Measurements from ENCODE around the gene CASP8.

The CASP8 gene

DNA sequence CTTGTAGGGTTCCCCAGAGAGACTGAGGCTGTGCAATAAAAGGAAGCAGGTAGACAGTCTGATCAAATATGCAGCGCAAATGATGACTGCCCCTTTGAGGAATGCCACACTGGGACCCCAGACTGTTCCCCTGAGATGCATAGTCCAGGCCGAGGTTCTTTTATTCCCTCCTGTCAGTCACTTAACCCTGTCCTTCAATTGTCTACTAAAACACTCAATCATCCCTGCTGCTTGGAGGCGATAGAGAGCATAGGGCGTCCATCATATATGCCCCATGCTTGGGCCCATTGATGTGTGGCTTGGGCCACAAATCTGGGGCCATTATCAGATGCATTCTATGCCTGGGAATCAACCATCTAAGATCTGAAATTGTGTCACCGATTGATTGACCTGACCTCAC is 15.5 kb upstream of the CASP8 start:
- H3K27me3 ChIP-seq (ENCODE audit: control insufficient read depth, insufficient read depth, low read length) = no peaks in the 10 kb centered on the region
- no peak overlapping the region for H3K4me3 ChIP-seq (ENCODE audit: low read length)
- no CpG with 5 or more reads among the region's 5 CpGs for WGBS (ENCODE audit: insufficient coverage, insufficient read length)
- DNase-seq (ENCODE audit: low read depth, low spot score) = no peak
- no peak overlapping the region for H3K27ac ChIP-seq (ENCODE audit: low read length)
- H3K36me3 ChIP-seq (ENCODE audit: control insufficient read depth, insufficient read depth, low read length) = no peaks in the 10 kb centered on the region
- H3K9me3 ChIP-seq (ENCODE audit: control insufficient read depth, insufficient read depth, low read length) = no peaks in the 10 kb centered on the region
- peaks cover 3% of the 10 kb centered on the region; the same call in 1 of the 2 replicates for H3K4me1 ChIP-seq (ENCODE audit: control insufficient read depth, insufficient read depth, low read length)

DNA sequence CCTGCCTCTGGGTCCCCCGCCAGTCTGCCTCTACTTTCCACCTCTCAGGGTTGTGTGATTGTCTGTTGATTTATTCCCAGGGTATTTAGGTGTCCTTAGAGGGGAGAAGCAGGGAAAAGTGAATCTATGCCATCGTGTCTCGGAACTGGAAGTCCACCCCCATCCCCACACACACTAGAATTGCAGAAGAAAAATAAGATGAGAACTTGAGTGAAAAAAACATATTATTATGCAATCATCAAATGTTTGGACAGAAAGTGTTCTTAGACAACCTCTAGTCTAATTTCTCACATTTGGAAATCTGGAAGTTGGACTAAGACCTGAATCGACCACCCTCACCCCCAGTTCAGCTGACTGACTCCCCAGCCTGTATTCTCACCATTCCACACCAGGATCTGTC is 14.1 kb upstream of the CASP8 start:
- DNase-seq (ENCODE audit: low read depth, low spot score) = no peak
- peaks cover 3% of the 10 kb centered on the region; the same call in 1 of the 2 replicates for H3K4me1 ChIP-seq (ENCODE audit: control insufficient read depth, insufficient read depth, low read length)
- no peak overlapping the region for H3K27ac ChIP-seq (ENCODE audit: low read length)
- no peaks in the 10 kb centered on the region for H3K9me3 ChIP-seq (ENCODE audit: control insufficient read depth, insufficient read depth, low read length)
- no CpG with 5 or more reads among the region's 4 CpGs for WGBS (ENCODE audit: insufficient coverage, insufficient read length)
- H3K27me3 ChIP-seq (ENCODE audit: control insufficient read depth, insufficient read depth, low read length) = no peaks in the 10 kb centered on the region
- no peaks in the 10 kb centered on the region for H3K36me3 ChIP-seq (ENCODE audit: control insufficient read depth, insufficient read depth, low read length)
- H3K4me3 ChIP-seq (ENCODE audit: low read length) = no peak overlapping the region

DNA sequence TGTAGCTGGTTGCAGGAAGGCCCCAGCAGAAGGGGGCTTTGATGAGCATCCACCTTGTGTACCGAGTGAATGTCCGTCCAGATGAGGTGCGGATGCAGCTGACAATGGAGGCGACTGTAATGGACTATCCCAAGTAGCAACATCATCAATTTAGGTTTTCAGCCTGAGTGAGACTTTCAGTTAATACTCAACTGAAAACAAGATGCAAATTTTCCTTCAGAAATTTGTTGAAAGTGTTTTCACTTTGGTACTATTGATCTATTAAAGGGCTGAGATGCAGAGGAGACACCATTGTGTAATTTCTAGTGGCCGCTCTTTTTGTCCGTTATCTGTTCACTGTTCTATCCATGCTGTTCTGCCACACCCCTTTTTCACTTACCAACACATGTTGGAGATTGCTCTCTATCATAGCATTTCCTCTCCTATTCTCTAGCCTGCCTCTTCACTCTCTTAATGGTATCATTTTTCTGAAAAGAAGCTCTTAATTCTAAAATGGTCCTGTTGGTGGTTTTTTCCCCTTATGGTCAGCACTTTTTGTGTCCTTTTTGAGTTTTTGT is 12.0 kb upstream of the CASP8 start:
- Histone ChIP-seq H3K27me3 (ENCODE audit: control insufficient read depth, insufficient read depth, low read length) (no peaks in the 10 kb centered on the region), H3K9me3 (ENCODE audit: control insufficient read depth, insufficient read depth, low read length) (no peaks in the 10 kb centered on the region), H3K4me1 (ENCODE audit: control insufficient read depth, insufficient read depth, low read length) (peaks cover 3% of the 10 kb centered on the region; the same call in 1 of the 2 replicates), H3K4me3 (ENCODE audit: low read length) (no peak overlapping the region), H3K27ac (ENCODE audit: low read length) (no peak overlapping the region), H3K36me3 (ENCODE audit: control insufficient read depth, insufficient read depth, low read length) (no peaks in the 10 kb centered on the region)
- DNase-seq (ENCODE audit: low read depth, low spot score) = no peak
- no CpG with 5 or more reads among the region's 6 CpGs for WGBS (ENCODE audit: insufficient coverage, insufficient read length)

GRCh38 chr2:201249889-201250288 is 10.4 kb upstream of the CASP8 start:
- Histone ChIP-seq H3K4me3 (ENCODE audit: low read length) (no peak overlapping the region), H3K36me3 (ENCODE audit: control insufficient read depth, insufficient read depth, low read length) (no peaks in the 10 kb centered on the region), H3K27ac (ENCODE audit: low read length) (no peak overlapping the region), H3K27me3 (ENCODE audit: control insufficient read depth, insufficient read depth, low read length) (no peaks in the 10 kb centered on the region), H3K9me3 (ENCODE audit: control insufficient read depth, insufficient read depth, low read length) (no peaks in the 10 kb centered on the region), H3K4me1 (ENCODE audit: control insufficient read depth, insufficient read depth, low read length) (peaks cover 3% of the 10 kb centered on the region)
- no peak for DNase-seq (ENCODE audit: low read depth, low spot score)
- no CpG with 5 or more reads among the region's 2 CpGs for WGBS (ENCODE audit: insufficient coverage, insufficient read length)

DNA sequence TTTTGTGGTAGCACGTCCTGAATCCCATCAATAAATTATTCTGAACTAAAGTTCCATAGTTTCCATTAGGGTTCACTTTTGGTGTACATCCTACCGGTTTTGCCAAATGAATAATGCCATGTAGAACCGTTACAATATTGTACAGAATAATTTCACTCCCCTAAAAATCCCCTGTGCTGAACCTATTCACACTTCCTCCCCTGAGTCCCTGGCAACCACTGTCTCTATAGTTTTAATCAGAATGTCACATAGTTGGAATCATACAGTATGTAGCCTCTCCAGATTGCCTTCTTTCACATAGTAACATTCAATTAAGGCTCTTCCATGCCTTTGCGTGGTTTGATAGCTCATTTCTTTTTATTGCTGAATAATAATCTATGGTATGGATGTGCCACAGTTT is 9.6 kb upstream of the CASP8 start:
- no peaks in the 10 kb centered on the region for H3K9me3 ChIP-seq (ENCODE audit: control insufficient read depth, insufficient read depth, low read length)
- no CpG with 5 or more reads among the region's 4 CpGs for WGBS (ENCODE audit: insufficient coverage, insufficient read length)
- no peak for DNase-seq (ENCODE audit: low read depth, low spot score)
- no peaks in the 10 kb centered on the region for H3K36me3 ChIP-seq (ENCODE audit: control insufficient read depth, insufficient read depth, low read length)
- no peaks in the 10 kb centered on the region; the same call in 1 of the 2 replicates for H3K4me1 ChIP-seq (ENCODE audit: control insufficient read depth, insufficient read depth, low read length)
- H3K27ac ChIP-seq (ENCODE audit: low read length) = no peak overlapping the region
- H3K4me3 ChIP-seq (ENCODE audit: low read length) = no peak overlapping the region
- no peaks in the 10 kb centered on the region for H3K27me3 ChIP-seq (ENCODE audit: control insufficient read depth, insufficient read depth, low read length)

DNA sequence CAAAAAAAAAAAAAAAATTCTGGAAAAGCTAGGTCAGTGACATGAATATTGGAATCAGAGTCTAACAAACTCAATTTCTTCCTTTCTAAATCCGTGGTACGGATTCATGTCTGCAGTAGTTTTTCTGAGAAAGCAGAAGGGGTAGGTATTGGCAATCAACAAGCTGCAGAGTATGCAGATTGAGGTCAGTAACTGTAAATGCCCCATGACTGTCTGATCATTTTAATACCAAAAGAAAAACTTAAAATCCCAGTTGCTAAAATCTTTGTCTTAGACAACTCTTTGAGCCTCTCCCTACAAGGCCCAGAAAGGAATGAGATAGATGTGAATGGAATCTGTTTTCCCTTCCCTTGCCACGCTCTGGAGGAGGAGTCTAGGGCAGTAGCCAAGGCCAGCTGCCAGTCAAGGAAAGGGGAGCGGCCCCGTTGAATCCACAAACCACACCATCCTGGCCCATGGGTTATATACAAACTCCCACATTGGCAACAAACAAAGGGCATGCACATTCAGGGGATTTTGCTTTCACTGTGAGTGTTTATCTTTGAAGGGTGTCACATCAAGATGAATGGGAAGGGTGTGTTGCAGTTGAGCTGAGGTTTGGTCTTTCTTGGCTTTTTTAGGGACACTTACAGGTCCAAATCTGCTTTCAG is 6.1 kb upstream of the CASP8 start:
- Histone ChIP-seq H3K36me3 (ENCODE audit: control insufficient read depth, insufficient read depth, low read length) (no peaks in the 10 kb centered on the region), H3K4me1 (ENCODE audit: control insufficient read depth, insufficient read depth, low read length) (peaks cover 2% of the 10 kb centered on the region; the same call in 1 of the 2 replicates), H3K27me3 (ENCODE audit: control insufficient read depth, insufficient read depth, low read length) (no peaks in the 10 kb centered on the region), H3K27ac (ENCODE audit: low read length) (no peak overlapping the region), H3K9me3 (ENCODE audit: control insufficient read depth, insufficient read depth, low read length) (no peaks in the 10 kb centered on the region), H3K4me3 (ENCODE audit: low read length) (no peak overlapping the region)
- no CpG with 5 or more reads among the region's 5 CpGs for WGBS (ENCODE audit: insufficient coverage, insufficient read length)
- DNase-seq (ENCODE audit: low read depth, low spot score) = no peak

- Histone ChIP-seq H3K4me1 (ENCODE audit: control insufficient read depth, insufficient read depth, low read length) (peaks cover 2% of the 10 kb centered on the region; the same call in 1 of the 2 replicates), H3K27me3 (ENCODE audit: control insufficient read depth, insufficient read depth, low read length) (no peaks in the 10 kb centered on the region), H3K27ac (ENCODE audit: low read length) (no peak overlapping the region), H3K4me3 (ENCODE audit: low read length) (no peak overlapping the region), H3K36me3 (ENCODE audit: control insufficient read depth, insufficient read depth, low read length) (no peaks in the 10 kb centered on the region), H3K9me3 (ENCODE audit: control insufficient read depth, insufficient read depth, low read length) (no peaks in the 10 kb centered on the region)
- WGBS (ENCODE audit: insufficient coverage, insufficient read length) = no CpG with 5 or more reads among the region's 3 CpGs
- DNase-seq (ENCODE audit: low read depth, low spot score) = no peak
Measured at GRCh38 chr2:201255408-201256033, 4.8 kb upstream of the CASP8 start.

- no peaks in the 10 kb centered on the region for H3K36me3 ChIP-seq (ENCODE audit: control insufficient read depth, insufficient read depth, low read length)
- H3K27me3 ChIP-seq (ENCODE audit: control insufficient read depth, insufficient read depth, low read length) = no peaks in the 10 kb centered on the region
- H3K4me3 ChIP-seq (ENCODE audit: low read length) = no peak overlapping the region
- peaks cover 2% of the 10 kb centered on the region; the same call in 1 of the 2 replicates for H3K4me1 ChIP-seq (ENCODE audit: control insufficient read depth, insufficient read depth, low read length)
- WGBS (ENCODE audit: insufficient coverage, insufficient read length) = no CpG with 5 or more reads among the region's 3 CpGs
- no peak for DNase-seq (ENCODE audit: low read depth, low spot score)
- H3K9me3 ChIP-seq (ENCODE audit: control insufficient read depth, insufficient read depth, low read length) = no peaks in the 10 kb centered on the region
- H3K27ac ChIP-seq (ENCODE audit: low read length) = no peak overlapping the region
Measured at GRCh38 chr2:201256082-201256481, 4.3 kb upstream of the CASP8 start.

DNA sequence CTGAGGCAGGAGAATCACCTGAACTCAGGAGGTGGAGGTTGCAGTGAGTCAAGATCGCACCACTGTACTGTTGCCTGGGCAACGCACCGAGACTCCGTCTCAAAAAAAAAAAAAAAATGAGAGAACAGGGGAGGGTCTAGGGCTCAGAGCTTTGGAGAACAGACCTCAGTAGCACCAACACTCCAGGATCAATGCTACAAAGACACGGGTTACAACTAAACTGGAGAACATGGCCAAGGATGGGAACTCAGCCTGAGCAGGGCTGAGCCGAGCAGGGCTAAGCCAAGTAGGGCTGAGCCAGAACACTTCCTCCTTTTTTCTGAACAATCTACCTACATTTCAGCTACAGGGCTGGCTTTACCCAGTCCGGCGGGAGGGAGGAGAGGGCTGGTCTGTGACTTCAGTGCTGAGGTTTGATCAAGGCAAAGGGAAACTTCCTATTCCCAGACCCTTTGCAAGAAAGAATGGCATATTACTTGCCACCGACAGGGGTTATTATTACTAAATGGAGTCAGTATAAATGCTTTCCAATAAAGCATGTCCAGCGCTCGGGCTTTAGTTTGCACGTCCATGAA is 2.9 kb upstream of the CASP8 start:
- Histone ChIP-seq H3K4me3 (ENCODE audit: low read length) (no peak overlapping the region), H3K27me3 (ENCODE audit: control insufficient read depth, insufficient read depth, low read length) (no peaks in the 10 kb centered on the region), H3K4me1 (ENCODE audit: control insufficient read depth, insufficient read depth, low read length) (peaks cover 2% of the 10 kb centered on the region; the same call in 1 of the 2 replicates), H3K9me3 (ENCODE audit: control insufficient read depth, insufficient read depth, low read length) (no peaks in the 10 kb centered on the region), H3K27ac (ENCODE audit: low read length) (no peak overlapping the region), H3K36me3 (ENCODE audit: control insufficient read depth, insufficient read depth, low read length) (no peaks in the 10 kb centered on the region)
- no peak for DNase-seq (ENCODE audit: low read depth, low spot score)
- no CpG with 5 or more reads among the region's 12 CpGs for WGBS (ENCODE audit: insufficient coverage, insufficient read length)

DNA sequence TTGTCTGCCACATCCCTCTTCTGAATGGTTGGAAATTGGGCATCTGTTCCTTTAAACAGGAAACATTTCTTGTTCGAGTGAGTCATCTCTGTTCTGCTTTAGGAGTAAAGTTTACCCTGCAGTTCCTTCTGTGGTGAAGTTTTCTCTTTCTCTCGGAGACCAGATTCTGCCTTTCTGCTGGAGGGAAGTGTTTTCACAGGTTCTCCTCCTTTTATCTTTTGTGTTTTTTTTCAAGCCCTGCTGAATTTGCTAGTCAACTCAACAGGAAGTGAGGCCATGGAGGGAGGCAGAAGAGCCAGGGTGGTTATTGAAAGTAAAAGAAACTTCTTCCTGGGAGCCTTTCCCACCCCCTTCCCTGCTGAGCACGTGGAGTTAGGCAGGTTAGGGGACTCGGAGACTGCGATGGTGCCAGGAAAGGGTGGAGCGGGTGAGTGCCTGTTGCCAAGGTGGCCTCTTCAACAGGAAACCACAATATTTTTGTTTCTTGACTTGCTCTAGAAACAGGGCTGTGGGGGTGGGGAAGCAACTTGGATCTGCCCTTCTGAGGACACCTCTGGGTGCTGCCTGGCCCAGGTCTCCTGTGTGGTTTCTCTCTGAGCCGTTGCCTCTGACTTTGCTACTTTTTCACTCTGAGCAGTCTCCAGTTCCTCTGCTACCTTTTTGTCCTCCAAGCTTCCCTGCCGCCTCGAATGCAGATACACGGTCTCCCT is 2.2 kb upstream of the CASP8 start:
- no peaks in the 10 kb centered on the region for H3K9me3 ChIP-seq (ENCODE audit: control insufficient read depth, insufficient read depth, low read length)
- H3K27me3 ChIP-seq (ENCODE audit: control insufficient read depth, insufficient read depth, low read length) = no peaks in the 10 kb centered on the region
- H3K36me3 ChIP-seq (ENCODE audit: control insufficient read depth, insufficient read depth, low read length) = no peaks in the 10 kb centered on the region
- DNase-seq (ENCODE audit: low read depth, low spot score) = no peak
- no peak overlapping the region for H3K27ac ChIP-seq (ENCODE audit: low read length)
- no CpG with 5 or more reads among the region's 10 CpGs for WGBS (ENCODE audit: insufficient coverage, insufficient read length)
- H3K4me3 ChIP-seq (ENCODE audit: low read length) = no peak overlapping the region; the same call in 1 of the 2 replicates
- peaks cover 2% of the 10 kb centered on the region; the same call in 1 of the 2 replicates for H3K4me1 ChIP-seq (ENCODE audit: control insufficient read depth, insufficient read depth, low read length)

Measured in iPS DF 6.9 (cell line).